A549 (cell line): ENCODE results near the gene ZNF575. TPM values are rescaled to one million over a fixed set of nuclear protein-coding genes. Genes with fewer than 3 reads are reported as not detected.

Experiments used
- ATAC-seq, 2 experiments: fragments of 200-7000 bp in 1 of 2; fragments of >200 bp in 1 of 2; cut with Nextera tagmentation in 1 of 2; cut with Tn5 transposase in 1 of 2; 3 replicates each; pipeline versions ENCODE4 v1.8.0 to v1.9.1; 2018 to 2020; ENCODE audit warnings: mild to moderate bottlenecking in 1 of 2, moderate library complexity in 1 of 2
- CTCF ChIA-PET: fragments of 300-600 bp; sonication (Branson Sonifier 250); formaldehyde crosslinking; extraction: SDS; loops from one replicate; lab custom pipeline; 2021; ENCODE audit warnings: antibody characterized with exemption, inconsistent platforms; lab: Yijun Ruan, JAX
- POLR2A ChIA-PET: fragments of 350-600 bp; formaldehyde crosslinking; extraction: SDS; loops from one replicate; lab custom pipeline; 2021; ENCODE audit warnings: antibody characterized with exemption, inconsistent platforms; lab: Yijun Ruan, JAX
- DNase-seq, 2 experiments: peaks; one replicate each; pipeline versions ENCODE4 v3.0.0 to v3.0.0-alpha.2; 2011 to 2016; ENCODE audit warnings: low read depth in 1 of 2, low spot score in 1 of 2
- FAIRE-seq: peaks from 2 replicates; lab custom pipeline; 2011; peaks lifted over from hg19 to GRCh38; lab: Jason Lieb, UNC
- H3K27ac ChIP-seq, 2 experiments: fragments of >200 bp; sonication (Bioruptor Twin); formaldehyde crosslinking; 3 replicates each; pipeline ENCODE4 v1.5.1; 2016 to 2017
- H3K4me1 ChIP-seq: fragments of >200 bp; sonication (Bioruptor Twin); formaldehyde crosslinking; 3 replicates; pipeline ENCODE4 v1.6.1; 2016
- H3K4me2 ChIP-seq: fragments of >200 bp; sonication (Bioruptor Twin); formaldehyde crosslinking; 3 replicates; pipeline ENCODE4 v1.6.1; 2016
- H3K4me3 ChIP-seq: fragments of >200 bp; sonication (Bioruptor Twin); formaldehyde crosslinking; 3 replicates; pipeline ENCODE4 v1.5.1; 2016
- H3K9me3 ChIP-seq: fragments of >200 bp; sonication (Bioruptor Twin); formaldehyde crosslinking; 3 replicates; pipeline ENCODE4 v1.6.1; 2016
- BHLHE40 ChIP-seq: IDR thresholded peaks from 2 replicates; pipeline ENCODE4 v1.6.1; 2012; ENCODE audit warnings: low read depth, low read length, inconsistent platforms
- EHF ChIP-seq: fragments of 250-450 bp; sonication (Bioruptor Pico); IDR thresholded peaks from 2 replicates; pipeline ENCODE4 v1.5.0; 2020; ENCODE audit warnings: mild to moderate bottlenecking
- EHMT2 ChIP-seq: fragments of 200-600 bp; sonication (generic); IDR thresholded peaks from 2 replicates; pipeline ENCODE4 v1.6.1; 2016; ENCODE audit warnings: antibody characterized with exemption, low read depth, mild to moderate bottlenecking, moderate library complexity
- ELK1 ChIP-seq: fragments of 150-350 bp; IDR thresholded peaks from 2 replicates; pipeline ENCODE4 v1.6.1; 2014; ENCODE audit warnings: low read depth, mild to moderate bottlenecking, low read length
- FOSB ChIP-seq: fragments of 250-450 bp; sonication (Bioruptor Pico); IDR thresholded peaks from 2 replicates; pipeline ENCODE4 v1.5.0; 2020; ENCODE audit warnings: mild to moderate bottlenecking, moderate library complexity
- FOSL2 ChIP-seq, 2 experiments: fragments of 450-650 bp in 1 of 2; fragments of >200 bp in 1 of 2; sonication (Bioruptor Twin) in 1 of 2; formaldehyde crosslinking; IDR thresholded peaks; 2 replicates each; pipeline versions ENCODE4 v1.5.0 to v1.6.1; 2016 to 2020; ENCODE audit warnings: mild to moderate bottlenecking in 1 of 2, moderate library complexity in 1 of 2
- FOXS1 ChIP-seq: fragments of 250-450 bp; sonication (Bioruptor Pico); IDR thresholded peaks from 2 replicates; pipeline ENCODE4 v1.5.0; 2020; ENCODE audit warnings: mild to moderate bottlenecking, moderate library complexity
- HOXA7 ChIP-seq: fragments of 250-450 bp; sonication (Bioruptor Pico); IDR thresholded peaks from 2 replicates; pipeline ENCODE4 v1.5.0; 2020; ENCODE audit warnings: mild to moderate bottlenecking, moderate library complexity
- HOXB13 ChIP-seq: fragments of 250-450 bp; sonication (Bioruptor Pico); IDR thresholded peaks from 2 replicates; pipeline ENCODE4 v1.5.0; 2020; ENCODE audit warnings: low read depth, mild to moderate bottlenecking, moderate library complexity
- JUNB ChIP-seq: fragments of >200 bp; sonication (Bioruptor Twin); formaldehyde crosslinking; IDR thresholded peaks from 2 replicates; pipeline ENCODE4 v1.6.1; 2016
- KDM1A ChIP-seq: fragments of 200-600 bp; sonication (generic); IDR thresholded peaks from 2 replicates; pipeline ENCODE4 v1.6.1; 2016; ENCODE audit warnings: low read depth, mild to moderate bottlenecking
- MAFK ChIP-seq: fragments of 450-650 bp; IDR thresholded peaks from 2 replicates; pipeline ENCODE4 v1.6.1; 2014; ENCODE audit not compliant: partially characterized antibody
- POLR2AphosphoS2 ChIP-seq: conservative IDR thresholded peaks from 2 replicates; pipeline ENCODE4 v1.6.1; 2012; ENCODE audit warnings: low read length, improper control_type of control experiment, inconsistent platforms
- RFX5 ChIP-seq: fragments of 450-650 bp; IDR thresholded peaks from 2 replicates; pipeline ENCODE4 v1.7.1; 2014; ENCODE audit warnings: antibody characterized with exemption, mild to moderate bottlenecking, moderate library complexity
- ZFP36 ChIP-seq: fragments of 450-650 bp; IDR thresholded peaks from 2 replicates; pipeline ENCODE4 v1.6.1; 2014; ENCODE audit warnings: borderline replicate concordance; ENCODE audit not compliant: partially characterized antibody
- WGBS: methylation state at CpG from one replicate; pipeline ENCODE4 v1.1.6; 2017; ENCODE audit errors: missing lambda C conversion rate; 5-methylcytosine and 5-hydroxymethylcytosine counted together
- polyA plus RNA-seq, 4 experiments: library from polyadenylated mRNA; depleted of rRNA in 3 of 4; stranded (reverse); fragments of >200 nt; fragmentation: RNase III in 1 of 4; extraction: RNeasy Plus Mini Kit Qiagen cat#74134 plus additional on column Dnase treatment in 1 of 4; gene quantifications; 2 replicates in 3 of 4; 3 replicates in 1 of 4; pipeline ENCODE4 v1.2.3, GENCODE V29; 2011 to 2017
- TF ChIP-seq, protein P1 (sequence below): fragments of 450-650 bp; IDR thresholded peaks from 2 replicates; pipeline ENCODE4 v1.6.1; 2014; ENCODE audit warnings: antibody characterized with exemption
- TF ChIP-seq, protein P2 (sequence below): fragments of >200 bp; sonication (Bioruptor Twin); formaldehyde crosslinking; IDR thresholded peaks from 3 replicates; pipeline ENCODE4 v1.6.1; 2016

The ZNF575 gene
- polyA plus RNA-seq, 2 of the 4 experiments (the other 2 are of a cell fraction) = 0.09 to 1.5 TPM

- no peak overlapping the region for H3K27ac ChIP-seq
- no peak overlapping the region for H3K4me3 ChIP-seq
- TF ChIP-seq EHF (CRISPR knock-in tag) (no peak), ZFP36 (no peak), FOSL2 (IDR thresholded peaks at IDR 0.05) (no peak), FOSL2 (CRISPR knock-in tag; IDR thresholded peaks at IDR 0.05) (no peak), JUNB (no peak), FOXS1 (no peak), FOSB (no peak), HOXA7 (CRISPR knock-in tag) (no peak), BHLHE40 (no peak), HOXB13 (no peak), KDM1A (no peak), MAFK (no peak)
- TF ChIP-seq, protein P1, sequence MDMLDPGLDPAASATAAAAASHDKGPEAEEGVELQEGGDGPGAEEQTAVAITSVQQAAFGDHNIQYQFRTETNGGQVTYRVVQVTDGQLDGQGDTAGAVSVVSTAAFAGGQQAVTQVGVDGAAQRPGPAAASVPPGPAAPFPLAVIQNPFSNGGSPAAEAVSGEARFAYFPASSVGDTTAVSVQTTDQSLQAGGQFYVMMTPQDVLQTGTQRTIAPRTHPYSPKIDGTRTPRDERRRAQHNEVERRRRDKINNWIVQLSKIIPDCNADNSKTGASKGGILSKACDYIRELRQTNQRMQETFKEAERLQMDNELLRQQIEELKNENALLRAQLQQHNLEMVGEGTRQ = no peak
- TF ChIP-seq, protein P2, sequence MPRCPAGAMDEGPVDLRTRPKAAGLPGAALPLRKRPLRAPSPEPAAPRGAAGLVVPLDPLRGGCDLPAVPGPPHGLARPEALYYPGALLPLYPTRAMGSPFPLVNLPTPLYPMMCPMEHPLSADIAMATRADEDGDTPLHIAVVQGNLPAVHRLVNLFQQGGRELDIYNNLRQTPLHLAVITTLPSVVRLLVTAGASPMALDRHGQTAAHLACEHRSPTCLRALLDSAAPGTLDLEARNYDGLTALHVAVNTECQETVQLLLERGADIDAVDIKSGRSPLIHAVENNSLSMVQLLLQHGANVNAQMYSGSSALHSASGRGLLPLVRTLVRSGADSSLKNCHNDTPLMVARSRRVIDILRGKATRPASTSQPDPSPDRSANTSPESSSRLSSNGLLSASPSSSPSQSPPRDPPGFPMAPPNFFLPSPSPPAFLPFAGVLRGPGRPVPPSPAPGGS = no peak
- 75% methylated on average over 3 of the region's 3 CpGs for WGBS
- no peak for ATAC-seq
- no peaks in the 10 kb centered on the region for H3K9me3 ChIP-seq
- H3K4me2 ChIP-seq = no peak overlapping the region
- no peak for FAIRE-seq
- no peak for DNase-seq
- POLR2A ChIA-PET = no interaction called here
- CTCF ChIA-PET = interaction anchor here (0.8 to 12.1 kb wide), 5 partner anchors 11 to 96 kb away, joined by 3 to 89 read pairs (median 7); no protein-coding TSS in a partner anchor
- peaks cover 4% of the 10 kb centered on the region; the same call in 1 of the 3 replicates for H3K4me1 ChIP-seq
Measured at GRCh38 chr19:43499042-43499441, 33.9 kb upstream of the ZNF575 start.

- no peak for ATAC-seq
- peaks cover 9% of the 10 kb centered on the region; the same call in 2 of the 3 replicates for H3K4me1 ChIP-seq
- WGBS = 93% methylated on average over 43 of the region's 43 CpGs
- no peak overlapping the region for H3K27ac ChIP-seq
- CTCF ChIA-PET = interaction anchor here (0.6 to 2.5 kb wide), 7 partner anchors 8 to 195 kb away, joined by 3 to 13 read pairs (median 5); no protein-coding TSS in a partner anchor
- TF ChIP-seq BHLHE40 (no peak), HOXB13 (no peak), EHMT2 (no peak), FOSB (no peak), RFX5 (no peak), POLR2AphosphoS2 (no peak), ELK1 (no peak), KDM1A (no peak)
- TF ChIP-seq, protein P2 = no peak
- TF ChIP-seq, all 56 proteins: peak for 0
- H3K4me3 ChIP-seq = no peak overlapping the region
- no peak overlapping the region for H3K4me2 ChIP-seq
- no peaks in the 10 kb centered on the region for H3K9me3 ChIP-seq
- FAIRE-seq (no peak), DNase-seq (no peak)
- POLR2A ChIA-PET = interaction anchor here (0.6 kb wide), 3 partner anchors 27 to 93 kb away, joined by 3 to 5 read pairs (median 5); no protein-coding TSS in a partner anchor
Measured at GRCh38 chr19:43501661-43502418, 31.1 kb upstream of the ZNF575 start.
